ENCODE data around the gene TMOD4.

Gene TMOD4

GRCh38 chr1:151175041-151175741, 590 bp downstream of the TMOD4 start:
- no peak for DNase-seq

DNA sequence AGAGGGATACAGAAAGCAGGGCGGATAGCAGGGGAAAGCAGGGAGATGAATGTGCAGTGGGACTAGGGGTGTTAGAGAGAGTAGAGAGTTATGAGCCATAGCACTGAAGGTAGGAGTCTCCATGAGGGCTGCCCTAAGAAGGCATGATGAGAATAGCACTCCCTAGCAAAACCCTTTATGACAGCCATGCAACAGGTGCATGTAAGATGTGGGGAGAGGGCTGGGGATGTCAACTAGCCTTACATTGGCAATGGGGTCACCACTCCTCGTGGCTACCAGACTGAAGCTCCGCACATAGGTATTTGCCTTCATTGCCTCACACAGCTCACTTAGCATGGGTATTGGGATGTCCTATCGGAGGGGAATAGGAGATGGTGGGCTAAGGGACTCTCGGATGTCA, 4.6 kb downstream of the TMOD4 start:
- no peak for DNase-seq

DNA sequence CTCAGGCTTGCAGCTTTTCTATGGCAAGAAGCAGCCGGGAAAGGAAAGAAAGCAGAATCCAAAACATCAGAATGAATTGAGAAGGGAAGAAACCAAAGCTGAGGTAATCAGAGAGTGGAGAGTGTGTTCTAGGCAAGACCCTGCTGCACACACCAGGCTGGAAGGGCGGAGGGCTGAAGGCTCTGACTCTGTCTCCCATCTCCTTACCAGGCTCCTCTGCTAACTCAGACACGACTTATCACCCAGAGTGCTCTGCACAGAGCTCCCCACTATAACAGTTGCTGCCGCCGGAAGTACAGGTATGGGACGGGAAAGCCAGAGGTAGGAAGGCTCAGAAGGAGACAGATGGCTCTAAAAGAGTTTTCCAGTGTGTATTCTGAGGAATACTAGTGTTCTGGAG, 8.7 kb downstream of the TMOD4 start:
- DNase-seq: no peak

GRCh38 chr1:151166505-151166956, 9.2 kb downstream of the TMOD4 start:
- no peak for DNase-seq

DNA sequence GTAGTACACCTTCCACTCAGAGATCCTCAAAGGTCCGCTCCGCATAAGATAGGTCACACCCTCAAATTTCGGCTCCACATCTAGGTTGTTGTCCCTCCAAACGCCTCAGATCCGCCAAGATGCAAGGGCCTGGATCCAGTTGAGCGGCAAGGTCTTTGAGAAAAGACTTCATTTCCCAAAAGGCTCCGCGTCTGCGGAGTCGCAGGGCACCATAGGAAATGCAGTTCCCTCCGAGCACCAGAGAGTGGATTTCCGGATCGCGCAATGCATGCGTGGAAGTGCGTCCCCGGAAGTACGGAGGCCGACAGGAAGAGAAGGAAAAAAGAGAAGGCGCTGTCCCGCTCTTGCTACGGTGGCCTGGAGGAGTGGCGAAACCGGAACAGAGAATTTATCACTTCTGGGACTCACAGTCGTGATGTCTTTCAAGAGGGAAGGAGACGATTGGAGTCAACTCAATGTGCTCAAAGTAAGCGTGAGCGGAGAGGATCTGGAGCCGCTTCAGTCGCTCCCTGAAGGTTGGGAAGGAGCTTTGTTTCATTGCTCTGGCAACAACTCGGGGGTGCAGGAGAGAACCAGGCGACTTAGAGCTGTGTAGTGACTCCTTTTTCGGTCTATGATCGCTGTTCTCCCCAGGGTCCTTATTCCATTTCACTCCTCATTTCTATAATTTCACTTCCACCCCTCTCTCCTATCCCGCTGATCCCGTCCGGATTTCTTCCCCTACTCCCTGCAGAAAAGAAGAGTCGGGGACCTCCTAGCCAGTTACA, 9.9 kb downstream of the TMOD4 start, which contains the start of the genes LYSMD1 and SCNM1:
TSS of gene LYSMD1 (minus strand) at position 165 of the 767 bp plus-strand sequence. CDS start 644 bp downstream, outside the sequence.
TSS of gene SCNM1 (plus strand) at position 407 of the 767 bp plus-strand sequence. CDS start at position 416, 9 bp downstream.
- peak; percentile 100 for DNase-seq

DNA sequence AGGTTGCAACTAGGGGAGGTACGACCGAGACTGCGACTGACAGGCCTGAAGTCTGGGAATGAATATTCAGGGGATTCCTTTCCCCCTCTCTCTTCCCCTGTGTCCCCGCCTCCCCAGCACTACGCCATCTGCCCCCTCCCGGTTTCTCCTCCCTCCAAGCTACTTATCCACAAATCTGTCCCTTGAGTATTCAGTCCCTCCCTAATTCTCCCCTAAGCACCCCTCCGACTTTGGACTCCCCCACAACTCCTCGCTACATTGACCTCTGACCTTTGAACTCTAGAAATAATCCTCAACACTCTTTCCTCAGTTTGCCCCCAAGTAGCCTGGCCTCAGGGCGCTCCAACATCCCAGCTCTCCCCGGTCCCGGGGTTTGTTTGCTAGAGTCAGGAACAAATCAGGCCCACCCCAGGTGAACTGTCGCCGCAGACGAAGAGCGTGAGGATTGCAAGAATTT, 10.5 kb downstream of the TMOD4 start:
- DNase-seq: peak; percentile 79

DNA sequence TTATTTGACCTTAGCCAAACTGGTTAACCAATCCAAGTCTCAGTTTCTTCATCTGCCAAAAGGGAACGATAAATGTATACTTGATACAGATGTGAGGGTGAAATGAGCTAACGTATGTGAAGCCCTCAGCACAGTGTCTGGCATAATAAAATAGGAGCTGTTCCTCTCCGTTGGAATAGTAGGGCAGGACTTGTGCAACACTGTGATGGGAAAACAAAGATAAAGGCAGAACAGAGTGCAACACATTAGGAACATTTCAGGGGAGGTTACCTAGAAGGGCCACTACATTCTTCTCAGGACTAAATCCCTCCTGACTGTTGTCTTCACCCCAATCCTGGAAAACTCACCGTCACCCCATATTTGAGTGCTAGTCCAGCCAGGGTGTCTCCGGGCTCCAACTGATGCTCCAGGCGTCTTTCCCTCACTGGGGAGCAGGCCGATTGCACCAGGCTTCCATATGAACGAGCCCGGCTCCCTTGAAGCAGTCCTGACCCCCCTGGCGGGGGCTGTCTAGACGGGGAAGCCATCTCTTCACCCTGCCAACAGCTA, 11.0 kb downstream of the TMOD4 start:
- DNase-seq: peak; percentile 43

GRCh38 chr1:151159373-151159772, 16.4 kb downstream of the TMOD4 start:
- DNase-seq: no peak

DNA sequence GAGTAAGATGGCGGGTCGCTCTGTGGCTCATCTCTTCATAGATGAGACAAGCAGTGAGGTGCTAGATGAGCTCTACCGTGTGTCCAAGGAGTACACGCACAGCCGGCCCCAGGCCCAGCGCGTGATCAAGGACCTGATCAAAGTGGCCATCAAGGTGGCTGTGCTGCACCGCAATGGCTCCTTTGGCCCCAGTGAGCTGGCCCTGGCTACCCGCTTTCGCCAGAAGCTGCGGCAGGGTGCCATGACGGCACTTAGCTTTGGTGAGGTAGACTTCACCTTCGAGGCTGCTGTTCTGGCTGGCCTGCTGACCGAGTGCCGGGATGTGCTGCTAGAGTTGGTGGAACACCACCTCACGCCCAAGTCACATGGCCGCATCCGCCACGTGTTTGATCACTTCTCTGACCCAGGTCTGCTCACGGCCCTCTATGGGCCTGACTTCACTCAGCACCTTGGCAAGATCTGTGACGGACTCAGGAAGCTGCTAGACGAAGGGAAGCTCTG, 17.0 kb downstream of the TMOD4 start:
- DNase-seq: no peak

- no peak for DNase-seq
Measured at GRCh38 chr1:151158326-151158725, 17.5 kb downstream of the TMOD4 start.

DNA sequence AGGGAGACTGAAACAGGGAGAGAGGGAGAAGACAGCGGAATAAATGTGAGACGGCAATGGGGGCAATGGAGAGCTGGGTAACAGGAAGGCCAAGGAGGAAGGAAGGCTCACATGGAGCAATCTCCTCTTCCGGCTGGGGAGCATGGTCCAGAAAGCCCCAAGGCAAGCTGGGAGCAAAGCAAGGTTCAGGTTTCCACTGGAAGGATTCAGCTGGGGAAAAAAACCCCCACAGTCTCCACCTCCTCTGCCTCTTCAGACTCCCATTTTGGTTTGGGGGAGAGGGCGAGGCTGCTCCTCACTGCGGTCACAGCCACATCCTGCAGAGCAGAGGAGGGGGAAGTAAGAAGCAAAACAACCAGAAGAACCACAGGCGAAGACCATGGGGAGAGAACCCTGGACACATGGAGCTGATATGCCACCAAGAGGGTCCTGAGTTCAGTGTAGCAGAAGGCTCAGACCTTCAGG, 18.7 kb downstream of the TMOD4 start:
- DNase-seq: no peak

GRCh38 chr1:151156515-151156819, 19.3 kb downstream of the TMOD4 start, which contains the start of gene TNFAIP8L2:
Gene TNFAIP8L2 (plus strand): TSS chr1:151156649. CDS start chr1:151158698, 2,049 bp downstream.
- no peak for DNase-seq

DNA sequence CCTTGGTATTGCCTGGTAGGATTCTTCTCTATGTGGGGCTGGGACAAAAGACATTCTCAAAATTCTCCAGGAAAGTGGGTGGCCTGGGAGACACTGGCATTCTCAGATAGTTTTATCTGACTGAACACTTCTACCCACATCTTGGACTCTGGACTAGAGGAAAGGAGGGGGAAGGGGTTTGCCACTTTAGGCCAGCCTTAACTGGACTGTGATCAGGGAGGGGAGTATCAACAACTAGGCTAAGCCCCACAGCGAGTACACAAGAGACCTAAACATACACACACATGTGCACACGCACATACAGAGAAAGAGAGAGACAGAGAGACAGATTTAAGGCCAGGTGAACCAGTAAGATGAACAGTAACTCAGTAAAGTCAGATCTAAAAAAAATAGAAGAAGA, 28.1 kb downstream of the TMOD4 start:
- no peak for DNase-seq

DNA sequence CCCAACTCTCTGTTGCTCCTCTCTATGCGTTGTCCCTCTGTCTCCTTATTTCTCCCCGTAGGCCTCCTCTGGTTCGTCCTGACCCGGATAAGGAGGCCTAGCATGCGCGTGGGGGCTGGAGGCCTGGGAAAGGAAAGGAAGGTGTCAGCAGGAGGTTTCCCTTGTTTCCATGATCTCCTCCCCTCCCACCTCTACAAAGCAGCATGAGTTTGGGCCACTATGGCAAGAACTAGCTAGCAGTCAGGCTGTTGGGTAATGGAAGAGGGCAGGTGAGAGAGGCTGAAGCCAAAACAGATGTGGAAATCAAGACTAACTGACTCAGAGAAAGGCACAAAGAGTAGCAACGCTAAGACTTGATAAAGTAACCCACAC, 28.7 kb downstream of the TMOD4 start:
- DNase-seq: no peak

- DNase-seq: peak; percentile 98
Measured at GRCh38 chr1:151146412-151147131, 29.2 kb downstream of the TMOD4 start, which contains the start of gene SEMA6C. Gene SEMA6C (minus strand): TSS chr1:151146631. CDS start chr1:151142621, 4,010 bp downstream.

- peak; percentile 60 for DNase-seq
Measured at GRCh38 chr1:151146072-151146411, 29.7 kb downstream of the TMOD4 start.

GRCh38 chr1:151145304-151146071, 30.3 kb downstream of the TMOD4 start:
- DNase-seq: peak; percentile 51

GRCh38 chr1:151144474-151145303, 31.1 kb downstream of the TMOD4 start:
- DNase-seq: peak; percentile 97

- no peak for DNase-seq
Measured at GRCh38 chr1:151143986-151144385, 31.8 kb downstream of the TMOD4 start.

DNA sequence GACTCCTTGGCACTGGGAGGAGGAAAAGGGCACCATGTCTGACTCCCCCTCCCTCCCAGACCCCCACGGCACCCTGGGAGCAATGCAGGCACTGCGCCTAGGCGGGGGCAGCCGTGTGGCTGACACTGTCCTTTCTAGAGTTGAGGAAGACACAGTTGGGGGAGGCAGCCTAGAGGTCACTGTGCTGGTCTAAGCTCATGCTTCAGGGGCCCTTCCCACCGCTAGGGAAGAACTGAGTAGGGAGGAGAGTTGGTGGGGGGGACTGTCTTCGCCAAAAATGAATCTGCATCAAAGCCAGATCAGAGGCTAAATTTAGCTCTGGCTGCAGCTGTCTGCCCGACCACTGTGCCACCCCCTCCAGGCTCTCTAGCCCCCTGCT, 32.7 kb downstream of the TMOD4 start:
- DNase-seq: no peak
